ENCODE results near the gene CFAP100.

CFAP100 gene

GRCh38 chr3:126464093-126464492 lies 69.4 kb downstream of the CFAP100 start:
- no peak for TF ChIP-seq CTCF (IDR thresholded peaks at IDR 0.05)

GRCh38 chr3:126464494-126464893 lies 69.8 kb downstream of the CFAP100 start:
- TF ChIP-seq CTCF (IDR thresholded peaks at IDR 0.05), result no peak

GRCh38 chr3:126464997-126465396 lies 70.3 kb downstream of the CFAP100 start:
- no peak for TF ChIP-seq CTCF (IDR thresholded peaks at IDR 0.05)

GRCh38 chr3:126465928-126466544 lies 71.3 kb downstream of the CFAP100 start:
- TF ChIP-seq CTCF (IDR thresholded peaks at IDR 0.05), result no peak

- no peak for TF ChIP-seq CTCF (IDR thresholded peaks at IDR 0.05)
Measured at GRCh38 chr3:126466886-126467610, 72.3 kb downstream of the CFAP100 start.

- no peak for TF ChIP-seq CTCF (IDR thresholded peaks at IDR 0.05)
Measured at GRCh38 chr3:126467611-126467955, 72.9 kb downstream of the CFAP100 start.

- TF ChIP-seq CTCF (IDR thresholded peaks at IDR 0.05), result no peak
Measured at GRCh38 chr3:126468028-126468891, 73.6 kb downstream of the CFAP100 start.

Data from LNCAP (cell line).